Lower lobe of right lung (tissue), 2 donors: ENCODE measurements around the gene ANKRD11. TPM values are rescaled to one million over a fixed set of nuclear protein-coding genes. Genes with fewer than 3 reads are reported as not detected.
A peak's percentile ranks its signal among the peaks of the same experiment; 100 is the strongest.

Experiments used
- ATAC-seq, 2 donors: fragments of 200-7000 bp; cut with Tn5 transposase; one replicate each; pipeline ENCODE4 v1.9.1; 2020 to 2022; ENCODE audit warnings: mild to moderate bottlenecking in 2 of 2, moderate library complexity in 2 of 2
- DNase-seq: peaks from one replicate; pipeline ENCODE4 v3.0.0-alpha.2; 2020
- H3K27ac ChIP-seq: fragments of 200-600 bp; one replicate; pipeline ENCODE4 v1.8.0; 2022
- H3K27me3 ChIP-seq: fragments of 200-600 bp; one replicate; pipeline ENCODE4 v1.8.0; 2022; ENCODE audit warnings: low read depth
- H3K36me3 ChIP-seq: fragments of 200-600 bp; one replicate; pipeline ENCODE4 v1.8.0; 2022; ENCODE audit warnings: mild to moderate bottlenecking
- H3K4me1 ChIP-seq: fragments of 200-600 bp; one replicate; pipeline ENCODE4 v1.8.0; 2022
- H3K4me3 ChIP-seq: fragments of 200-600 bp; one replicate; pipeline ENCODE4 v1.8.0; 2022; ENCODE audit warnings: mild to moderate bottlenecking
- H3K9me3 ChIP-seq: fragments of 200-600 bp; one replicate; pipeline ENCODE4 v1.8.0; 2022
- intact Hi-C: fragments of 100-400 bp; cut with DNase I; formaldehyde crosslinking; loops from one replicate; pipeline ENCODE4 v1.11.0; 2022
- total RNA-seq: library from RNA; stranded (reverse); fragmentation: NEBNext Ultra II Directional; extraction: Animal tissue kit (Norgen Biotek cat#: 25700); gene quantifications from one replicate; pipeline ENCODE4 v1.2.1, GENCODE V29; 2021
- TF ChIP-seq, protein P1 (sequence below): fragments of 200-600 bp; IDR thresholded peaks from one replicate; pipeline ENCODE4 v1.8.0; 2022; ENCODE audit warnings: antibody characterized with exemption, mild to moderate bottlenecking
- donor health status: DM: no; HTN: yes; CAD: no; lungs with severe emphysema.

ANKRD11 gene
- total RNA-seq, 1 donor from 2014 or later, result 127 TPM

DNA sequence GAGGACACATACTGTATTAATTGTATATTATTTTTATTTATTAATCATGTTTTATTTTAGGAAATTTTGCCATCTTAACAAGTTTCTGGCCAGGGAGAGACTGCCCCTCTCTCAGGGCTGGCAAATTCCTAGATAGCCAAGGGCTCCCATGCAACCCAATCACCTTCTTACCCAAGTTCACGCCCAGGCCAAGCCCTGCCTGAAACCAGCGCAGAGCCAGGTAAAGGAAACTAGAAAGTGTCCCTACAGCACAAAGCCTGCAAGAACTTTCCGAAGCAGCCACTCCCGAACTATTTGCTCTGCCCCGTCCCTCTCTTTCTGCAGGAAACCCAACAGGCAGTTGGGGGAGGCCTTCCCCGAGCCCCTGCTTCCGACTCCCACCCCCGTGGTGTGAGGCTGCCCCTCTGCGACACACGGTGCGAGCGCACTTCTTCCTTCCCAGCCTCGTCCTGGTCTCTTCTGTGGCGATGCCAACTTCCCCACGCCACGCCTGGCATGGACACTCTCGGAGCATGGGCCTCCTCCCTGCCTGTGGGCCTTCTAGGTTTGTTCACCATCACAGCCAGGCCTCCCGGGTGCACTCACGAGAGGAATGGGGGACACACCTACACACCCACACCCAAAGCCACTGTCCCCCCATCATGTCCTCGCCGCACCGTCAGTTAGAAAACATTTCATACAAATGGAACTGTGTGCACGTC is 172.5 kb downstream of the ANKRD11 start:
- H3K9me3 ChIP-seq, result no peaks in the 10 kb centered on the region
- peaks cover 96% of the 10 kb centered on the region for H3K4me1 ChIP-seq
- DNase-seq, result peak; percentile 41
- H3K27ac ChIP-seq, result no peak overlapping the region
- intact Hi-C loops, result no loop called here
- TF ChIP-seq, protein P1, sequence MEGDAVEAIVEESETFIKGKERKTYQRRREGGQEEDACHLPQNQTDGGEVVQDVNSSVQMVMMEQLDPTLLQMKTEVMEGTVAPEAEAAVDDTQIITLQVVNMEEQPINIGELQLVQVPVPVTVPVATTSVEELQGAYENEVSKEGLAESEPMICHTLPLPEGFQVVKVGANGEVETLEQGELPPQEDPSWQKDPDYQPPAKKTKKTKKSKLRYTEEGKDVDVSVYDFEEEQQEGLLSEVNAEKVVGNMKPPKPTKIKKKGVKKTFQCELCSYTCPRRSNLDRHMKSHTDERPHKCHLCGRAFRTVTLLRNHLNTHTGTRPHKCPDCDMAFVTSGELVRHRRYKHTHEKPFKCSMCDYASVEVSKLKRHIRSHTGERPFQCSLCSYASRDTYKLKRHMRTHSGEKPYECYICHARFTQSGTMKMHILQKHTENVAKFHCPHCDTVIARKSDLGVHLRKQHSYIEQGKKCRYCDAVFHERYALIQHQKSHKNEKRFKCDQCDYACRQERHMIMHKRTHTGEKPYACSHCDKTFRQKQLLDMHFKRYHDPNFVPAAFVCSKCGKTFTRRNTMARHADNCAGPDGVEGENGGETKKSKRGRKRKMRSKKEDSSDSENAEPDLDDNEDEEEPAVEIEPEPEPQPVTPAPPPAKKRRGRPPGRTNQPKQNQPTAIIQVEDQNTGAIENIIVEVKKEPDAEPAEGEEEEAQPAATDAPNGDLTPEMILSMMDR, result no peak
- peaks cover 21% of the 10 kb centered on the region for H3K36me3 ChIP-seq
- no peaks in the 10 kb centered on the region for H3K27me3 ChIP-seq
- no peak for ATAC-seq
- no peak overlapping the region for H3K4me3 ChIP-seq

DNA sequence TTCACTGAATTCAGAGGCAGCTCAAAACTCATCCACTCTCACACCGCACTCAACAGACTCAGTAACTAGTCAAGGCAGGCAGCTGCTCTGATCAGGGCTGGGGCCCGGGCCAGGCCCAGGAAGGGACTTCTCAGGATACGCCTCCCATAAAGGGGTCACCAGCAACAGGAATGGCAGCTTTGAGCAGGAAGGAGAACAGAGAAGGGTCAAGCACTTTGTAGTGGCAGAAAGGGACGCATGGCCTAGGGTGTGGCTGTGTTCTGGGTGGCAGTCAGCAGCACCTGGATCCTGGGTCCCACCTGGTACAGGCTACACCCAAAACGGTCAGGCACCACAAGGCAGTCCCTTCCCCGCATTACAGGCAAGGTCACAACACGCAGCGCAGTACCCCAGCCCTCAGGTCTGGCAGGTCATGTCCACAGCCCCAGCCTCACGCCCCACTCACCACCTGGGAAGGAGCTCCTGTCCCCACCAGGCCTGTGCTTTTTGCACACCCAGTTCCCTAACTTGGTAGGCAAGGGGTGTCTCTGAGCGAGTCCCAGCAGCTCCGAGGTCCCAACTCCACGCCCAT is 173.2 kb downstream of the ANKRD11 start:
- ATAC-seq (no peak), DNase-seq (peak; percentile 33)
- intact Hi-C loops, result no loop called here
- peaks cover 28% of the 10 kb centered on the region for H3K36me3 ChIP-seq
- no peaks in the 10 kb centered on the region for H3K9me3 ChIP-seq
- H3K4me1 ChIP-seq, result peaks cover 94% of the 10 kb centered on the region
- TF ChIP-seq, protein P1, result no peak
- no peak overlapping the region for H3K27ac ChIP-seq
- no peaks in the 10 kb centered on the region for H3K27me3 ChIP-seq
- H3K4me3 ChIP-seq, result no peak overlapping the region

DNA sequence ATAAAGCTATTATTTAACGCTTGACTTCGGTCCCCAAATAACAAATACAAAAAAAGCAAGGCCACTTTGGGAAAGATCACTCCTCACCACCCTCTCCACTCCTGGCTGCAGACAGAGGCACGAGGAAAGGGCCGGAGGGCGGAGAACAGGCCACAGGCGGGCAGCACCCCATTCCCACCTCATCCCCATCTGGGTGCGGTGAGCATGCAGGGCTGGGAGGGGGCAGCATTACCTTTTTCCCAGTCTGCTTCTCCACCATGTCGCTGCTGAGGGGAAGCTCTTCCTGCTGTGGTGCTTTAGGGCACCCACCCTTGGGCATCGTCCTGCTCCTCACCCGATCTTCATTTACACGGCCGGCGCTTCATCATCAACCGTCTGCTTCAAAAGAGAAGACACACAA is 173.7 kb downstream of the ANKRD11 start:
- Histone ChIP-seq H3K9me3 (no peaks in the 10 kb centered on the region), H3K27ac (peak overlapping the region; percentile 58), H3K36me3 (peaks cover 32% of the 10 kb centered on the region), H3K4me3 (no peak overlapping the region), H3K4me1 (peaks cover 89% of the 10 kb centered on the region), H3K27me3 (no peaks in the 10 kb centered on the region)
- TF ChIP-seq, protein P1, result no peak
- ATAC-seq, result no peak
- intact Hi-C loops, result no loop called here
- DNase-seq, result peak; percentile 32

DNA sequence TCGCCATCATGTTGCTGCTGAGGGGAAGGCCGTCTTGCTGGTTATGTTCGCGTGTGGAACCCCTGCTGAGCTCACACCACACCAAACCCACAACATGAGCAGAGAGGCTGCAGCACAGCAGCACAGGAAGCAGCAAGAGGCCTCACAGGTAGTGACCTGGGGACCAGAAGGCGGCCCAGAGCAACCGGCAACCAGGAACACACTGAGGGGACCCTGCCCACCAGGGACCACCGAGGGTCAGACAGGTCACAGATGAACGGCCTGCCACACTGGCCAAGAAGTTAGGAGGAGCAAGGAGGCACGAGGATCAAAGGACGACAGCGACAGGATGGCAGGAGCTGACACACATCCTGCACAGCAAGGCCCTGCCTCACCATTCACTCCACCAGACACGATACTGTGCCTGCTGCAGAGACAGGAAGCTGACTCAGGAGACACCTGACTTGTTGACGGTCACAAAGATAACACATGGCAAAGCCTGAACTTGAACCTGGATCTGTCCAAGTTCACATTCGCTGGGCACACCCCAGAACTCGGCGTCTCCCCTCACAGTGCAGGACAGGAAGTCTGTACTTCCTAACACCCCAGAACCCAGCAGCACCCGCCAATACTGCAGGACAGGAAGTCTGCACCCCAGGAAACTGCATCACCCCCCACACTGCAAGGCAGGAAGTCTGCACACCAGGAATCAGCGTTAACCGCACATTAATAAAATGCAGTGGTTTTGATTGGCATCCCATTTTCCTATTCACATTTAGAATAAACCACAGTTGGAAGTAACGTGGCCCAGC is 174.4 kb downstream of the ANKRD11 start:
- TF ChIP-seq, protein P1, result no peak
- no peaks in the 10 kb centered on the region for H3K27me3 ChIP-seq
- no peaks in the 10 kb centered on the region for H3K9me3 ChIP-seq
- H3K4me3 ChIP-seq, result no peak overlapping the region
- peaks cover 82% of the 10 kb centered on the region for H3K4me1 ChIP-seq
- intact Hi-C loops, result no loop called here
- H3K27ac ChIP-seq, result peak overlapping the region; percentile 58
- H3K36me3 ChIP-seq, result peaks cover 36% of the 10 kb centered on the region
- ATAC-seq, result peak; percentile 40 to 46
- DNase-seq, result peak; percentile 63

DNA sequence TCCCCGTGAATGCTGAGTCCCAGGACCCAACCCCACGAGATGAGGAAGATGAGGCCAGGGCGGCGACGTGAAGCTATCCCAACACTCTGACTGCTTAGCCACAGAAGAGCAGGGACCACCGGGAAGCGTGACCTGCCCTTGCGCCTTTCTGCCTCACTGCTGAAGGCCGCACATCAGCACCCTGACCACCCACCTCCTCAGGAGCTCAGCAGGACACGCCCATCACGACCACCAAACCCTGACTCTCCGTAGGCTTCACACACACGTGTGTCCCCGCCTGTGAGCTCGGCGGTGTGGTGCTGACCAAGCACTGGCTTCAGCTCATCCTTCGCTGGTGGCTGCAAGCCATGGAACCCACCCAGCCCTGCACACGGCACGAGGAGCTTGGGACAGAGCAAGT is 175.1 kb downstream of the ANKRD11 start:
- intact Hi-C loops, result no loop called here
- Histone ChIP-seq H3K27ac (peak overlapping the region; percentile 58), H3K4me1 (peaks cover 79% of the 10 kb centered on the region), H3K4me3 (no peak overlapping the region), H3K27me3 (no peaks in the 10 kb centered on the region), H3K36me3 (peaks cover 41% of the 10 kb centered on the region), H3K9me3 (no peaks in the 10 kb centered on the region)
- TF ChIP-seq, protein P1, result no peak
- no peak for ATAC-seq
- DNase-seq, result no peak
